CMK (cell line): ENCODE measurements around the gene ARIH2.

Experiments
- DNase-seq: peaks from one replicate; pipeline ENCODE4 v3.0.0-alpha.2; 2010; ENCODE audit warnings: low read depth

Gene ARIH2

DNA sequence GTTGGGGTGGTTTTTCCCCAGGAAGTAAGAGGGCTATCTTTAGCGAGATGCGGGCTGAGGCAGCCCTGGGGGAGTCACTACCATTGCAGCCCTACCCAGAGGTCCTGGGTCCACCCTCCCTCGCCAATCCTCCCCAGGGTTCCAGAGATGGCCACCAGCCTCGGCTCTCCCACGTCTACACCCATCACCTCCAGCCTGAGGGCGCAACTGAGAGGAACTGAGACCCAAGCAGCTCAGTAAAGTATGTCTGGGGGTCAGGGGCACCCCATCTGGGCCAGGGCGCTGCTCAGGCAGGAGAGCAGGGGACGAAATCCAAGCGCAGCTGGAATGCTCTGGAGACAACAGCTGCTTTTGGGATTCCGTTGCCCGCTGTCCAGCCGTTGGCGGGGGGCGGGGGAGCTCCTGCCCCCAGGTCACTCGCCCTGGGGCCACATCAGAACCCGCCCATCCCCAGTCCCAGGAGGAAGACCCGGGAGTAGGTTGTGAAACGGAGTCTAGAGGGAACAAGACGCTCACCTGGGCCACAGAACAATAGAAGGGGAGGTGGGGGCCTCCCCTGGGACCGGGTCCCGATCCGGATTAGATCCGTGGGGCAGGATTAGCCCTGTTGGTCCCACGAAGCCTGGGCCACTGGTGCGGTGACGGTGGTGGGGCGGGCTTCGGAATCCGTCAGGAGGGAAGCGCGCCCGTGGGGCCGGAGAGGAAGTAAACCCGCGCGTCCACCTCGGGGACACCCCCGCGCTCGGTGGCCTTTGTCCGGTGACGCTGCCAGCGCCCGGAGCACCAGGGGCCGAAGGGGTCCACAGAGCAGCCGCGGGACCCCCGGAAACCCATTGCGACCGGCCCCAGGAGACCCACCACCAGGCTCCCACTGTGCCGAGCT, 101.9 kb downstream of the ARIH2 start:
- DNase-seq = no peak

GRCh38 chr3:49021213-49021812, 102.7 kb downstream of the ARIH2 start:
- DNase-seq = peak; percentile 91

GRCh38 chr3:49021813-49022687, 103.4 kb downstream of the ARIH2 start, which contains the start of gene NDUFAF3:
Gene NDUFAF3, plus strand, starts transcription at chr3:49022121. Its CDS starts 24 bp downstream, at chr3:49022145.
- peak; percentile 76 for DNase-seq

DNA sequence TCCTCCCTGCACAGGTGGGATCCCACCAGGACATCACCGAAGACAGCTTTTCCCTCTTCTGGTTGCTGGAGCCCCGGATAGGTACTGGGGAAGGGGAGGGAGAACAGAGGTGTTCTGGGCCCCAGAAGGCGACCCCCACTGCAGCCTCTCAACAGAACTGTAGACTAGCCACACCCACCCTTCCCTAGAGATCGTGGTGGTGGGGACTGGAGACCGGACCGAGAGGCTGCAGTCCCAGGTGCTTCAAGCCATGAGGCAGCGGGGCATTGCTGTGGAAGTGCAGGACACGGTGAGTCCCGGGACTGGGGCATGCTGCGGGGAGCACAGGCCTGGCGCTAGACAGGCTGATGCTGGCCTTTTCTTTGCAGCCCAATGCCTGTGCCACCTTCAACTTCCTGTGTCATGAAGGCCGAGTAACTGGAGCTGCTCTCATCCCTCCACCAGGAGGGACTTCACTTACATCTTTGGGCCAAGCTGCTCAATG, 104.1 kb downstream of the ARIH2 start:
- DNase-seq = no peak

DNA sequence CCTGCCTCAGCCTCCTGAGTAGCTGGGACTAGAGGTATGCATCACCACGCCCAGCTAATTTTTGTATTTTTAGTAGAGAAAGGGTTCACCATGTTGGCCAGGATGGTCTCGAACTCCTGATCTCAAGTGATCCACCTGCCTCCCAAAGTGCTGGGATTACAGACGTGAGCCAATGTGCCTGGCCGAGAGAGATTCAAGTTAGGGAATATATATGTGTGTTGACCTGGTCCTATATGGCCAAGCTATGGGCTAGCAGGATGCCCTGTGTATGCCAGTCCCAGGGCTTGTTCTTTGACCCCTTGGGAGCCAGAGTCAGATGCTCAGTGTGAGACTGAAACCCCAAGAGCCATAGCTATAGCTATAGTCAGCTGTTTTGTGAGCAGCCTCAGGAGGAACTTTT, 105.1 kb downstream of the ARIH2 start:
- no peak for DNase-seq

DNA sequence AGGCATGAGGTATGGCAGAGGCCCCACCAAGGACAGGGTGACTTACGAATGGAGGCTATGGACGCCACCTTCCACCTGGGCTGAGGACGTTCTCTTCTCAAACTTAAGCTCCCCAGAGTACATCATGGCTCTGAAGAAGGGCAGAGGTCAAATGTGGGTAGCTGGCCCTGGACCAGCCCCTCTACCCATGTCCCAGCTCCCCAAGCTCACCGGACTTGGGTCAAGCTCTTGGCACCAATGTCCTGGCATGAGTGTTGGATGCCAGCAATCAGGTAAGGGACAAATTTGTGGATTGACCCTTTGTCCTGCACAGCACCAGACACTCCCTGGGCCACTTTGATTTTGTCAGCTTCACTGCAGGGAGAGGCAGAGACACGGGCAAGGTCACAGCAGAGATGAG, 105.8 kb downstream of the ARIH2 start:
- DNase-seq = no peak

DNA sequence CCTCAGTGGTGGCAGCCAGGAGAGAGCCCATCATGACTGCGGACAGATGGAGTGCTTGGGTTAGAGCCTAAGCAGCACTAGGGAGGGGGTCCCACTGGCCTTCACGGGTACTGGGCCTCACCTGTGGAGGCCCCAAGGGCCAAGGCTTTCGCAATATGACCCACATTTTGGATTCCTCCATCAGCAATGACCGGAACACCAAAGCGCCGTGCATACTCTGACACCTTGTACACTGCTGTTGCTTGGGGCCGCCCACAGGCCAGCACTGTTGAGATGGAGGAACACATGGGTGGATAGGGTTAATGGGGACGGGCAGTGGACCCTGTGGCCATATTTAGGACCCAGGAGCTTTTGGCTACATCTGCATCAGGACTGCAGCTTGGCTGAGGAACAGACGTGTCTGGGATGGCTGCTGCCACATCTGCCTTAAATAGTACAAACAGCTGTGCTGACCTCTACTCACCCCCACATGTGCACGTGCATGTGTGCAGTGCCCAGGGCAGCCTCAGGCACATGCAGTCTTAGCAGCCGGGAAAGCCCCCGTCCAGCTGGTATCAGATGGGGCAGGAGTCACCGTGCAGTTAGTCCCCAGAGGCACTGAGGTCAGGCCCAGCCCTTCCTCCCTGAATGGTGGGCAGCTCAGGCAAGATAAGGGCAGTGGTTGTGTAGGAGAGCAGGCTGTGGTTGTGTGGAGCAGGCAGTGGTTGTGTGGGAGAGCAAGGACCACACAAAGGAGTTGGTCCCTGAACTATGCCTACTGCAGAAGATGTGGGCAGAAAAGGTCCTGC, 106.6 kb downstream of the ARIH2 start:
- peak; percentile 100 for DNase-seq

GRCh38 chr3:49025793-49026520, 107.3 kb downstream of the ARIH2 start:
- no peak for DNase-seq

DNA sequence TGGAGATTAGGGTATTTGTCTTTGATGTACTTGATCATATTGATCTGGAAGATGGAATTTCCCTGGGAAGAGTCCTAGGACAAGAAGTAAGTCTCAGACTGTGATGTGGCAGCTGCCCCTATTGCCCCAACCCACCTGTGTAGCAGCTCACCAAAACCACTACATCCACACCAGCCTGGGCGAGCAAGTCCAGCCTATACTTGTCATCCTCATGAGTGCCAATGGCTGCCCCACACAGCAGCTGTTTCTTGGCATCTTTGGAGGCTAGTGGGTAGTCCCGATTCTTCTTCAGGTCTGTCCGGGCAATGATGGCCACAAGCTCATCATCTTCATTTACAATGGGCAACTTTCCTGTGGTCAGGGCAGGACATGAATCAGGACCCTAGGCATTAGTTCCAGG, 107.9 kb downstream of the ARIH2 start:
- DNase-seq = no peak

GRCh38 chr3:49027634-49028033, 109.0 kb downstream of the ARIH2 start:
- DNase-seq = no peak

DNA sequence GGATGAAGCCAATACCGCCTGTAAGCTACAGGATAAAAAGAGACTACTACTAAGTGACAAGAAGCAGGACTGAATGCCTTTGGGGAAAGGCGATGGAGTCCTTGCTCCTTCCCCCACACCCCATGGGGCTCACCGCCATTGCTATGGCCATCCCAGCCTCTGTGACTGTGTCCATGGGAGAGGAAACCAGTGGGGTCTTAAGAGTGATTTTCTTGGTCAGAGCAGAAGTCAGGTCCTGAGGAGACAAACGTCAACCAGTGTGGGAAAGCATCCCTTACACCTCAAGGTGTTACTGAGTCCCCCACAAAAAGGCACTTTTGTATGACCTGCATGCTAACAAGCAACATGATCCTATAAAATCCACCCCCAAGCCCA, 109.6 kb downstream of the ARIH2 start:
- no peak for DNase-seq

GRCh38 chr3:49028673-49029562, 110.3 kb downstream of the ARIH2 start, which contains the start of gene IMPDH2:
Gene IMPDH2, minus strand, starts transcription at chr3:49029398. Its CDS starts 48 bp downstream, at chr3:49029350.
- peak; percentile 88 for DNase-seq

- no peak for DNase-seq
Measured at GRCh38 chr3:49029563-49029884, 110.9 kb downstream of the ARIH2 start.

GRCh38 chr3:49030321-49030720, 111.7 kb downstream of the ARIH2 start:
- no peak for DNase-seq

DNA sequence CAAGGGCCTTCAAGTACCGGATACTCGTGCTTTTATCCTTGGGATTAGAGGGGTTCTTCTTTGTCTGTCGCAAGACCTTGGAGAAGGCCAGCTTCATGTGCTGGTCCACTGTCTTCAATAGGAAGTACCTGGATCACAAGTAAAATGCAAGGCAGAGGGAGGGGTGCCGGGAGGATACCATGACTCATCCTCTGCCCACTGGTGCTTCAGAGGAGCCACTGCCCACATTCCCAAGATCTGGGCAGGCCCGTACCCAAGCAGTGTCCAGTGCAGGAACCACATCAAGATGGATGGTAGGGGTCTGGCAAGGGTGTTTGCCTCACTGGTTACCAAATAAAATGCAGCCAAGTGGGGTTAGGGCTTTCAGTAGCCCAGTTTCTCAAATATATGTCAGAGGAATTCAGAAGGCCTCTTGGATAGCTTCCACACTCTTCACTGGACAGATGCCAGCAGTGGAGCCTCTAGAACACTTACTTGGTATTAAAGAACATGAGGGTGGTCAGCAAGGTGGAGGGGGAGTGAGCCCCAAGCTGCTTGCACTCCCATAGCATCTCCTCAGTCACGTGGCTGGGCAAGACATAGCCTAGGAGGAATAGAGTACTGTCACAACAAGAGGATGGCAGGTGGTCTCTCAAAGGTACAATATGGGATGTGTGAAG, 114.1 kb downstream of the ARIH2 start:
- DNase-seq = no peak

GRCh38 chr3:49034650-49035049, 116.0 kb downstream of the ARIH2 start:
- no peak for DNase-seq

- DNase-seq = no peak
Measured at GRCh38 chr3:49035281-49035680, 116.6 kb downstream of the ARIH2 start.
